NB4 (cell line): ENCODE results near the gene YPEL5.

ENCODE experiments used
- POLR2A ChIP-seq: IDR thresholded peaks from 2 replicates; pipeline ENCODE4 v1.6.1; 2011; ENCODE audit warnings: mild to moderate bottlenecking; ENCODE audit not compliant: insufficient read length; ENCODE audit errors: extremely low read depth
- TF ChIP-seq, protein P1 (sequence below): IDR thresholded peaks from 2 replicates; pipeline ENCODE4 v1.6.1; 2011; ENCODE audit warnings: low read depth, low read length

DNA sequence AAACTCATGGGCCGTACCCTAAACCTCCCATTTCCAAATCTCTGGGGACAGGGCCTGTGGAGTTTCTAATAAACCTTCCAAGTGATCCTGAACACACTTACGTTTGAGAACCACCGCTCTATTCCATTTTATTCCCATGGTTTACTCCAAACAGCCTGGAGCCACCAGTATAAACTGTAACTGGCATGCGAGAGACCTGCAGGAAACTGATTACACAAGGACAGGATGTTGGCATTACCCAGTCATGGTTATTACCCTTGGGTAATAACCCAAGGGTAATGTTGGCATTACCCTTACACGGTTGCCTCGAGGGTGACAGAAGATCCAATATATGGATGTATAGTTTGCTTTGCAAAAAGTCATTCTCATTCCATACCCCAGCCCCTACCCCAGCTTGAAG lies 37.0 kb upstream of the YPEL5 start:
- TF ChIP-seq POLR2A: no peak
- TF ChIP-seq, protein P1, sequence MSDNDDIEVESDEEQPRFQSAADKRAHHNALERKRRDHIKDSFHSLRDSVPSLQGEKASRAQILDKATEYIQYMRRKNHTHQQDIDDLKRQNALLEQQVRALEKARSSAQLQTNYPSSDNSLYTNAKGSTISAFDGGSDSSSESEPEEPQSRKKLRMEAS: no peak
